Memory B cell (primary cell): ENCODE data around the gene ADCY9.
"Not testable (repeated sequence)": the region's sequence is repeated elsewhere in the genome, so short reads cannot be mapped to it uniquely, and the experiment has no call there.

Source experiments
- ATAC-seq: fragments of 150-1000 bp; cut with Tn5 transposase; 2 replicates; pipeline ENCODE4 v1.10.0; 2021; ENCODE audit warnings: low read depth, mild to moderate bottlenecking, moderate library complexity
- DNase-seq, 2 donors: peaks; one replicate each; pipeline ENCODE4 v3.0.0; 2022; ENCODE audit warnings: low spot score in 2 of 2
- H3K27ac Mint-ChIP-seq: one replicate; pipeline ENCODE4 v1.8.0; 2022; ENCODE audit warnings: mild to moderate bottlenecking, moderate library complexity, mixed read lengths
- H3K27me3 Mint-ChIP-seq: one replicate; pipeline ENCODE4 v1.8.0; 2022; ENCODE audit warnings: mixed read lengths
- H3K36me3 Mint-ChIP-seq: one replicate; pipeline ENCODE4 v1.8.0; 2022; ENCODE audit warnings: mild to moderate bottlenecking, mixed read lengths
- H3K4me1 Mint-ChIP-seq: one replicate; pipeline ENCODE4 v1.8.0; 2022; ENCODE audit warnings: mixed read lengths
- H3K4me3 Mint-ChIP-seq: one replicate; pipeline ENCODE4 v1.8.0; 2022; ENCODE audit warnings: mild to moderate bottlenecking, moderate library complexity, mixed read lengths
- H3K9me3 Mint-ChIP-seq: one replicate; pipeline ENCODE4 v1.8.0; 2022; ENCODE audit warnings: mixed read lengths

Gene ADCY9

GRCh38 chr16:4116325-4117249, at the start of gene ADCY9:
ADCY9 (minus strand) TSS chr16:4116442; CDS start chr16:4115442, 1,000 bp downstream.
- H3K27ac Mint-ChIP-seq, result peak within 1 kb of the TSS; percentile 56
- H3K36me3 Mint-ChIP-seq, result peaks cover 2% of the 10 kb centered on the region
- DNase-seq (peak; percentile 46 to 64), ATAC-seq (peak; percentile 79)
- peaks cover 7% of the 10 kb centered on the region for H3K27me3 Mint-ChIP-seq
- no peaks in the 10 kb centered on the region for H3K9me3 Mint-ChIP-seq
- H3K4me3 Mint-ChIP-seq, result peak within 1 kb of the TSS; percentile 90
- H3K4me1 Mint-ChIP-seq, result peaks cover 15% of the 10 kb centered on the region

- ATAC-seq (peak; percentile 38), DNase-seq (no peak)
- Mint-ChIP-seq H3K36me3 (no peaks in the 10 kb centered on the region), H3K4me3 (no peak overlapping the region), H3K9me3 (peaks cover 1% of the 10 kb centered on the region), H3K4me1 (peaks cover 4% of the 10 kb centered on the region), H3K27me3 (peaks cover 4% of the 10 kb centered on the region), H3K27ac (no peak overlapping the region)
Measured at GRCh38 chr16:4160658-4161430, 44.6 kb upstream of the ADCY9 start.

GRCh38 chr16:4159726-4160125, 43.5 kb upstream of the ADCY9 start:
- peaks cover 1% of the 10 kb centered on the region for H3K9me3 Mint-ChIP-seq
- no peak for ATAC-seq

GRCh38 chr16:4158143-4159093, 42.2 kb upstream of the ADCY9 start:
- no peak overlapping the region for H3K4me3 Mint-ChIP-seq
- H3K4me1 Mint-ChIP-seq, result peaks cover 4% of the 10 kb centered on the region
- H3K27ac Mint-ChIP-seq, result no peak overlapping the region
- peaks cover 6% of the 10 kb centered on the region for H3K27me3 Mint-ChIP-seq
- peaks cover 1% of the 10 kb centered on the region for H3K9me3 Mint-ChIP-seq
- DNase-seq (no peak), ATAC-seq (no peak)
- H3K36me3 Mint-ChIP-seq, result no peaks in the 10 kb centered on the region

More at GRCh38 chr16:4159726-4160125, 43.5 kb upstream of the ADCY9 start:
- Mint-ChIP-seq H3K27me3 (peaks cover 5% of the 10 kb centered on the region), H3K36me3 (no peaks in the 10 kb centered on the region), H3K27ac (no peak overlapping the region), H3K4me3 (no peak overlapping the region), H3K4me1 (peaks cover 4% of the 10 kb centered on the region)
- DNase-seq, result no peak

GRCh38 chr16:4157376-4157825, 41.2 kb upstream of the ADCY9 start:
- no peaks in the 10 kb centered on the region for H3K36me3 Mint-ChIP-seq
- no peak overlapping the region for H3K4me3 Mint-ChIP-seq
- DNase-seq (no peak), ATAC-seq (no peak)
- peaks cover 4% of the 10 kb centered on the region for H3K4me1 Mint-ChIP-seq
- H3K27me3 Mint-ChIP-seq, result peaks cover 6% of the 10 kb centered on the region
- H3K9me3 Mint-ChIP-seq, result peaks cover 1% of the 10 kb centered on the region
- no peak overlapping the region for H3K27ac Mint-ChIP-seq

GRCh38 chr16:4156503-4156902, 40.3 kb upstream of the ADCY9 start:
- H3K4me3 Mint-ChIP-seq, DNase-seq, H3K4me1 Mint-ChIP-seq, ATAC-seq, H3K9me3 Mint-ChIP-seq, H3K27ac Mint-ChIP-seq, H3K27me3 Mint-ChIP-seq, H3K36me3 Mint-ChIP-seq: not testable (repeated sequence)

- not testable (repeated sequence) for H3K27ac Mint-ChIP-seq, ATAC-seq, H3K36me3 Mint-ChIP-seq, H3K27me3 Mint-ChIP-seq, H3K9me3 Mint-ChIP-seq, DNase-seq, H3K4me1 Mint-ChIP-seq, H3K4me3 Mint-ChIP-seq
Measured at GRCh38 chr16:4153364-4153763, 37.1 kb upstream of the ADCY9 start.

GRCh38 chr16:4152267-4152666, 36.0 kb upstream of the ADCY9 start:
- Mint-ChIP-seq H3K27ac (no peak overlapping the region), H3K4me1 (no peaks in the 10 kb centered on the region), H3K27me3 (peaks cover 4% of the 10 kb centered on the region), H3K9me3 (peaks cover 1% of the 10 kb centered on the region), H3K4me3 (no peak overlapping the region), H3K36me3 (no peaks in the 10 kb centered on the region)
- no peak for DNase-seq
- ATAC-seq, result no peak

- H3K4me3 Mint-ChIP-seq, result no peak overlapping the region
- H3K9me3 Mint-ChIP-seq, result no peaks in the 10 kb centered on the region
- H3K27me3 Mint-ChIP-seq, result peaks cover 4% of the 10 kb centered on the region
- no peak overlapping the region for H3K27ac Mint-ChIP-seq
- H3K36me3 Mint-ChIP-seq, result no peaks in the 10 kb centered on the region
- H3K4me1 Mint-ChIP-seq, result peaks cover 3% of the 10 kb centered on the region
- ATAC-seq, result no peak
- DNase-seq, result no peak
Measured at GRCh38 chr16:4147236-4147635, 31.0 kb upstream of the ADCY9 start.

- H3K27ac Mint-ChIP-seq, result no peak overlapping the region
Measured at GRCh38 chr16:4142268-4142667, 26.0 kb upstream of the ADCY9 start.

GRCh38 chr16:4141604-4142003, 25.4 kb upstream of the ADCY9 start:
- ATAC-seq (no peak), DNase-seq (no peak)
- H3K4me3 Mint-ChIP-seq, result no peak overlapping the region
- no peaks in the 10 kb centered on the region for H3K36me3 Mint-ChIP-seq
- H3K4me1 Mint-ChIP-seq, result peaks cover 9% of the 10 kb centered on the region
- H3K9me3 Mint-ChIP-seq, result peaks cover 2% of the 10 kb centered on the region
- H3K27me3 Mint-ChIP-seq, result no peaks in the 10 kb centered on the region
- no peak overlapping the region for H3K27ac Mint-ChIP-seq

More at GRCh38 chr16:4142268-4142667, 26.0 kb upstream of the ADCY9 start:
- no peak overlapping the region for H3K4me3 Mint-ChIP-seq
- no peaks in the 10 kb centered on the region for H3K36me3 Mint-ChIP-seq
- H3K27me3 Mint-ChIP-seq, result peaks cover 4% of the 10 kb centered on the region
- peaks cover 2% of the 10 kb centered on the region for H3K9me3 Mint-ChIP-seq
- DNase-seq, result peak; percentile 37 to 46
- ATAC-seq, result peak; percentile 98
- H3K4me1 Mint-ChIP-seq, result peaks cover 9% of the 10 kb centered on the region

GRCh38 chr16:4140652-4141051, 24.4 kb upstream of the ADCY9 start:
- Mint-ChIP-seq H3K27ac (no peak overlapping the region), H3K4me3 (no peak overlapping the region), H3K4me1 (peaks cover 9% of the 10 kb centered on the region), H3K27me3 (peaks cover 3% of the 10 kb centered on the region), H3K36me3 (no peaks in the 10 kb centered on the region), H3K9me3 (peaks cover 2% of the 10 kb centered on the region)
- no peak for ATAC-seq
- DNase-seq, result no peak

GRCh38 chr16:4139968-4140367, 23.7 kb upstream of the ADCY9 start:
- Mint-ChIP-seq H3K9me3 (peaks cover 2% of the 10 kb centered on the region), H3K4me3 (no peak overlapping the region), H3K36me3 (no peaks in the 10 kb centered on the region), H3K27ac (no peak overlapping the region), H3K4me1 (peaks cover 9% of the 10 kb centered on the region), H3K27me3 (peaks cover 6% of the 10 kb centered on the region)
- no peak for ATAC-seq
- DNase-seq, result no peak
